Dendritic cell treated with granulocyte-macrophage colony-stimulating factor and Interleukin-4, amounts not matched to agents 40 ng/mL and 50 ng/mL, for 4 days (primary cell): ENCODE data around the gene PID1.

ENCODE experiments used
- H3K27ac Mint-ChIP-seq: one replicate; pipeline ENCODE4 v1.8.0; 2022; ENCODE audit warnings: mild to moderate bottlenecking, mixed read lengths
- H3K27me3 Mint-ChIP-seq: one replicate; pipeline ENCODE4 v1.8.0; 2022; ENCODE audit warnings: mild to moderate bottlenecking, mixed read lengths
- H3K36me3 Mint-ChIP-seq: one replicate; pipeline ENCODE4 v1.8.0; 2022; ENCODE audit warnings: low read depth, mixed read lengths
- H3K4me1 Mint-ChIP-seq: one replicate; pipeline ENCODE4 v1.8.0; 2022; ENCODE audit warnings: low read depth, mixed read lengths
- H3K4me3 Mint-ChIP-seq: one replicate; pipeline ENCODE4 v1.8.0; 2022; ENCODE audit warnings: mild to moderate bottlenecking, moderate library complexity, mixed read lengths
- H3K9me3 Mint-ChIP-seq: one replicate; pipeline ENCODE4 v1.8.0; 2022; ENCODE audit warnings: mixed read lengths
- intact Hi-C: fragments of 100-400 bp; cut with micrococcal nuclease; formaldehyde crosslinking; loops from one replicate; pipeline ENCODE4 v1.15.0; 2022

PID1 gene

GRCh38 chr2:229249536-229249935 lies 21.6 kb downstream of the PID1 start:
- Mint-ChIP-seq H3K27me3 (peaks cover 1% of the 10 kb centered on the region), H3K27ac (no peak overlapping the region), H3K36me3 (no peaks in the 10 kb centered on the region), H3K4me3 (no peak overlapping the region), H3K4me1 (peaks cover 6% of the 10 kb centered on the region), H3K9me3 (no peaks in the 10 kb centered on the region)
- intact Hi-C loops, result no loop called here

GRCh38 chr2:229246334-229246733 lies 24.8 kb downstream of the PID1 start:
- H3K9me3 Mint-ChIP-seq, result peaks cover 20% of the 10 kb centered on the region
- H3K4me1 Mint-ChIP-seq, result no peaks in the 10 kb centered on the region
- no peak overlapping the region for H3K4me3 Mint-ChIP-seq
- no peaks in the 10 kb centered on the region for H3K36me3 Mint-ChIP-seq
- no peaks in the 10 kb centered on the region for H3K27me3 Mint-ChIP-seq
- intact Hi-C loops, result no loop called here
- H3K27ac Mint-ChIP-seq, result no peak overlapping the region

- Mint-ChIP-seq H3K36me3 (no peaks in the 10 kb centered on the region), H3K9me3 (peaks cover 33% of the 10 kb centered on the region), H3K27me3 (no peaks in the 10 kb centered on the region), H3K4me3 (no peak overlapping the region), H3K27ac (no peak overlapping the region), H3K4me1 (no peaks in the 10 kb centered on the region)
- intact Hi-C loops, result no loop called here
These were observed 26.1 kb downstream of the PID1 start for GRCh38 chr2:229244975-229245374.

GRCh38 chr2:229243890-229244560 lies 27.1 kb downstream of the PID1 start:
- intact Hi-C loops, result no loop called here
- H3K9me3 Mint-ChIP-seq, result peaks cover 35% of the 10 kb centered on the region
- no peak overlapping the region for H3K4me3 Mint-ChIP-seq
- H3K27me3 Mint-ChIP-seq, result no peaks in the 10 kb centered on the region
- H3K36me3 Mint-ChIP-seq, result no peaks in the 10 kb centered on the region
- H3K27ac Mint-ChIP-seq, result no peak overlapping the region
- no peaks in the 10 kb centered on the region for H3K4me1 Mint-ChIP-seq

- H3K4me3 Mint-ChIP-seq, result no peak overlapping the region
- intact Hi-C loops, result no loop called here
- no peaks in the 10 kb centered on the region for H3K36me3 Mint-ChIP-seq
- no peak overlapping the region for H3K27ac Mint-ChIP-seq
- H3K4me1 Mint-ChIP-seq, result no peaks in the 10 kb centered on the region
- peaks cover 35% of the 10 kb centered on the region for H3K9me3 Mint-ChIP-seq
- no peaks in the 10 kb centered on the region for H3K27me3 Mint-ChIP-seq
These were observed 30.0 kb downstream of the PID1 start for GRCh38 chr2:229240984-229241491.

GRCh38 chr2:229239021-229239420 lies 32.1 kb downstream of the PID1 start:
- no peaks in the 10 kb centered on the region for H3K27me3 Mint-ChIP-seq
- H3K36me3 Mint-ChIP-seq, result no peaks in the 10 kb centered on the region
- intact Hi-C loops, result no loop called here
- no peak overlapping the region for H3K27ac Mint-ChIP-seq
- H3K9me3 Mint-ChIP-seq, result peaks cover 35% of the 10 kb centered on the region
- no peaks in the 10 kb centered on the region for H3K4me1 Mint-ChIP-seq
- H3K4me3 Mint-ChIP-seq, result no peak overlapping the region

DNA sequence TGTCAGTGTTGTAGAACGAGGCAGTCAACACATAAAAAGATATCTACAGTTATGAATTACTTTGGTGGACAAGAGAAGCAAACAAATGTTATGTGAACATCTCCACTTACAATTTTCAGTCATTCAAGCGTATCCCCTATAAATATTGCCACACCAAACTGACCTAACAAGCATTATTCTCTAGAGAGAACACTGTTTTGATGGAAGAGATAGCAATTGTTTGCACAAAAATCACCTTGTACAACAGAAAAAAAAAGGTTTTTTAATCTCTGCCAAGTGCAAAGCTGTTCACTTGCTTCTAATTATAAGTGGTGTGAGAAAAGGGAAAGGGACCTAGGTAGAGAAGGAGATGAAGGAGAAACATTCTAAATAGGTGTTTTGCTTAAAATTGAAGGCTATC lies 33.8 kb downstream of the PID1 start:
- Mint-ChIP-seq H3K4me3 (no peak overlapping the region), H3K9me3 (peaks cover 24% of the 10 kb centered on the region), H3K4me1 (no peaks in the 10 kb centered on the region), H3K27ac (no peak overlapping the region), H3K36me3 (no peaks in the 10 kb centered on the region), H3K27me3 (no peaks in the 10 kb centered on the region)
- intact Hi-C loops, result no loop called here

- intact Hi-C loops, result no loop called here
- Mint-ChIP-seq H3K27me3 (no peaks in the 10 kb centered on the region), H3K36me3 (no peaks in the 10 kb centered on the region), H3K4me3 (no peak overlapping the region), H3K4me1 (no peaks in the 10 kb centered on the region), H3K27ac (no peak overlapping the region), H3K9me3 (peaks cover 5% of the 10 kb centered on the region)
These were observed 35.8 kb downstream of the PID1 start for GRCh38 chr2:229235131-229235914.

GRCh38 chr2:229231885-229232284 lies 39.2 kb downstream of the PID1 start:
- intact Hi-C loops, result no loop called here
- H3K27ac Mint-ChIP-seq, result no peak overlapping the region
- no peaks in the 10 kb centered on the region for H3K4me1 Mint-ChIP-seq
- no peaks in the 10 kb centered on the region for H3K27me3 Mint-ChIP-seq
- no peaks in the 10 kb centered on the region for H3K36me3 Mint-ChIP-seq
- H3K9me3 Mint-ChIP-seq, result no peaks in the 10 kb centered on the region
- H3K4me3 Mint-ChIP-seq, result no peak overlapping the region

GRCh38 chr2:229231328-229231868 lies 39.7 kb downstream of the PID1 start:
- Mint-ChIP-seq H3K27me3 (no peaks in the 10 kb centered on the region), H3K9me3 (no peaks in the 10 kb centered on the region), H3K36me3 (no peaks in the 10 kb centered on the region), H3K4me3 (no peak overlapping the region), H3K4me1 (no peaks in the 10 kb centered on the region), H3K27ac (no peak overlapping the region)
- intact Hi-C loops, result no loop called here

GRCh38 chr2:229230911-229231310 lies 40.2 kb downstream of the PID1 start:
- Mint-ChIP-seq H3K27ac (no peak overlapping the region), H3K4me3 (no peak overlapping the region), H3K9me3 (no peaks in the 10 kb centered on the region), H3K4me1 (no peaks in the 10 kb centered on the region), H3K36me3 (no peaks in the 10 kb centered on the region), H3K27me3 (no peaks in the 10 kb centered on the region)
- intact Hi-C loops, result no loop called here

DNA sequence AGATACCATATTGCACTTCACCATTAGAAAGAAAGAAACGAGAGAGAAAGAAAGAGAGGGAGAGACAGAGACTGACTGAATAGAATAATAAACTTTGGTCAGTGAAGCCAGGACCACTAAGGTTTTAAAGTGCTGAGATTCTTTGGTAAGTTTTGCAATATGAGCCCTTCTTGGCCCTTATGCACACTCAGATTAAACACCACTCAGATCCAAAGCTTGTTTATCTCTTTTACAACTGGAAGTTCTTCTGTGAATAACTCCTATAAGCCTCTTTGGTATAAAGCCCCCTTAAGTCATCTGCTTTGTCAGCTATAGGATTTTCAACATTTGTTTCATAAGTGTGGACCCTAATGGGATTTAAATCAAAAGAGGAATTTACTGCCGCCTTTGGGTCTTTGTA lies 40.8 kb downstream of the PID1 start:
- H3K27me3 Mint-ChIP-seq, result no peaks in the 10 kb centered on the region
- no peaks in the 10 kb centered on the region for H3K36me3 Mint-ChIP-seq

DNA sequence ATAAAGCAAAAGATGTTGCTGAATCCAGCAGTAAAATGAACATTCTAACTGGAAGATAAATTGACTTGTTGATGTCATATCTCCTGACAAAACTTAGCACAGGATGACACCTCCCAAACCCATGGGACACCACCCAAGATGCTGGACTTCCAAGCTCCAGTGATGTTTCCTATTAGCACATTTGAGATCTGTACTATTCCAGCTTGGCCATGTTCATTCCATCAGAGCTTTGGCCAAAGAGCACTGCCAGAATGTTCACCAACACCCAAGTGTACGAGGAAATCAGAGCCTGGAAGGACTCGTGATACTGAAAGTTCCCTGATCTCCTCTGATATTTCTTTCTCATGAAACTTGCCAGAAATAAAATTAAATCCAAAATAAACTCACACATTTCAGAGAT lies 44.7 kb downstream of the PID1 start:
- intact Hi-C loops, result no loop called here
- Mint-ChIP-seq H3K4me1 (no peaks in the 10 kb centered on the region), H3K27me3 (no peaks in the 10 kb centered on the region), H3K36me3 (no peaks in the 10 kb centered on the region), H3K27ac (no peak overlapping the region), H3K9me3 (peaks cover 11% of the 10 kb centered on the region), H3K4me3 (no peak overlapping the region)

More for the DNA sequence above, 40.8 kb downstream of the PID1 start:
- no peaks in the 10 kb centered on the region for H3K9me3 Mint-ChIP-seq
- H3K4me1 Mint-ChIP-seq, result no peaks in the 10 kb centered on the region
- no peak overlapping the region for H3K4me3 Mint-ChIP-seq
- no peak overlapping the region for H3K27ac Mint-ChIP-seq
- intact Hi-C loops, result no loop called here

DNA sequence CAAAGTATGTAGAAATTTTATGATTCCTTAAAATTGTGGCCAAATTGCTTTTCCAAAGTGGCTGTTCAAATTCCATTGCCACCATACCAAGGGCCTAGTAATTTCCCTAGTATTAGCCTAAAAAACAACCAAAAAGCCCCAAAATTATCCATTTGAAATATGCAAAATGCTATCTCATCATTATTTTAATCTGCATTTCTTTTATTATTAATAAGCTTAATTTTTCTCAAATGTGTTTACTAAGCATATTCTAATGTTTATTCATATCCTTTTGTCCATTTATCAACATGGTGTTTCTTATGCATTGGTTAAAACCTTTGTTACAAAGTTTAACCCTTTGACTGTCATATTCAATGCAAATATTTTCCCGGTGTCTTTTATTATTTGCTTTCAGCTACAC lies 48.0 kb downstream of the PID1 start:
- H3K4me1 Mint-ChIP-seq, result no peaks in the 10 kb centered on the region
- peaks cover 16% of the 10 kb centered on the region for H3K9me3 Mint-ChIP-seq
- intact Hi-C loops, result no loop called here
- H3K27me3 Mint-ChIP-seq, result no peaks in the 10 kb centered on the region
- H3K27ac Mint-ChIP-seq, result no peak overlapping the region
- no peak overlapping the region for H3K4me3 Mint-ChIP-seq
- H3K36me3 Mint-ChIP-seq, result no peaks in the 10 kb centered on the region
